GM12864 (cell line): ENCODE measurements around the gene PANK2.
"Not testable (repeated sequence)": the region's sequence is repeated elsewhere in the genome, so short reads cannot be mapped to it uniquely, and the experiment has no call there.

Source experiments
- DNase-seq: peaks from one replicate; pipeline ENCODE4 v3.0.0-alpha.2; 2011; ENCODE audit warnings: low read depth
- H3K4me3 ChIP-seq: 2 replicates; pipeline ENCODE4 v1.5.1; 2011; ENCODE audit warnings: mild to moderate bottlenecking, low read depth, low read length, control low read depth
- CTCF ChIP-seq: IDR thresholded peaks from 2 replicates; pipeline ENCODE4 v1.5.1; 2011; ENCODE audit warnings: low read depth, mild to moderate bottlenecking, moderate library complexity, low read length, control low read depth, inconsistent platforms; ENCODE audit errors: missing control alignments

Gene PANK2

GRCh38 chr20:3935295-3935955 is 46.2 kb downstream of the PANK2 start:
- H3K4me3 ChIP-seq, result no peak overlapping the region
- DNase-seq, result no peak
- TF ChIP-seq CTCF, result no peak

DNA sequence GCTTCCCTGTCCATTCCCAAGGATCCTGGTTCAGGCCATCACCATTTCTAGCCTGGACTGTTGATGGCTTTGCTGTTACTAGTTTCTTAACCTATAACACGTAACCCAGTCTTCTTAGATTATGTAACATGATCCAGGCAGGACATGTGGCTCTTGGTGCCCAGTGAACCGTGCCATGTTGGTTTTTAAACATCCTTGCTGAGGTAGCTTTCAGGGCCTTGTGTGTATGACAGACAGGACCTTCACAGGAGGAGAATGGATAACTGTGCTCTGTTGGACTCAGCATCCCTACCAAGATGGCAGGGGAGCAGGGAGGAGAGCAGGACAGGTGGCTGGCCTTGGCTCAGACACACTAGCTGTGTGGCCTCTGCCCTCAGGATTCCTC is 46.8 kb downstream of the PANK2 start:
- no peak for TF ChIP-seq CTCF
- no peak overlapping the region for H3K4me3 ChIP-seq
- no peak for DNase-seq

DNA sequence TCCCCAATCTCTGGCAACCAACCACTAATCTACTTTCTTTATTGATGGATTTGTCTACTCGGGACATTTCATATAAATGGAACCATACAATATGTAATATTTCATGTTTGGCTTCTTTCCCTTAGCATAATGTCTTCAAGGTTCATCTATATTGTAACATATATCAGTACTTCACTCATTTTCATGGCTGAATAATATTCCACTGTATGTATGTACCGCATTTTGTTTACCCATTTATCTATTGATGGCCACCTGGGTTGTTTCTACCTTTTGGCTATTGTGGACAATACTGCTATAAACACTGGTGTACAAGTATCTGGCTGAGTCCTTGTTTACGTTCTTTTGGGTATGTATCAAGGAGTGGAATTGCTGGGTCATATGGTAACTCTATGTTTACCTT is 48.4 kb downstream of the PANK2 start:
- no peak overlapping the region for H3K4me3 ChIP-seq
- no peak for TF ChIP-seq CTCF
- DNase-seq, result no peak

GRCh38 chr20:3940905-3941304 is 51.7 kb downstream of the PANK2 start:
- no peak for TF ChIP-seq CTCF
- no peak for DNase-seq
- H3K4me3 ChIP-seq, result no peak overlapping the region

DNA sequence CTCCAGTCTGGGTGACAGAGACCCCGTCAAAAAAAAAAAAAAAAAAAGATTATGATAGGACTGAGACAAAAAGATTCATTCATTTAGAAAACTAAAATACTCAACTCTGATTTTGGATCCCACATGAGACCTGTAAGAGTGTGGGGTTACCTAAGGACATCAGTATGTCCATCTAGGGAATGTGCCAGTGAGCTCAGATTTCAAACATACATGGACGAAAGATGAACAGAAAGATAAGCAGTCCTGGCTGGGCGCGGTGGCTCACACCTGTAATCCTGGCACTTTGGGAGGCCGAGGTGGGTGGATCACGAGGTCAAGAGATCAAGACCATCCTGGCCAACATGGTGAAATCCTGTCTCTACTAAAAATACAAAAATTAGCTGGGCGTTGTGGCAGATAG is 57.5 kb downstream of the PANK2 start:
- not testable (repeated sequence) for H3K4me3 ChIP-seq

DNA sequence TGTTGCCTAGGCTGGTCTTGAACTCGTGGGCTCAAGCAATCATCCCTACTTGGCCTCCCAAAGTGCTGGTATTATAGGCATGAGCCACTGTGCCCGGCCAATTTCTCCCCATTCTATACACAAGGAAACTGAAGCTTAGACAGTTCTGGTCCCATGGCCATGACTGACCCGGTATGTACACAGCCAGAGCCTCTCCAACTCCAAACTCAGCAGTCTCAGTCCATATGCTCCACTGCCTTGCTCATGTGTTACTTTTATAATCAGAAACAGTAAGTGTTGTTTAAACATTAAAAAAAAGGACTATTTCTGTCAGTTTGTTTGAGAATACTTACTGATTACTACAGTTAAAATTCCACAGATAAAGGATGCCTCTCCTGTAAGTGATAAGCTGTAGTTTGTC is 75.5 kb downstream of the PANK2 start:
- no peak overlapping the region for H3K4me3 ChIP-seq
- no peak for DNase-seq
- no peak for TF ChIP-seq CTCF

More for the DNA sequence above, 57.5 kb downstream of the PANK2 start:
- DNase-seq, result not testable (repeated sequence)

- DNase-seq, result no peak
- no peak for TF ChIP-seq CTCF
- H3K4me3 ChIP-seq, result no peak overlapping the region
These were observed 77.4 kb downstream of the PANK2 start for GRCh38 chr20:3966571-3966970.
